CD4-positive, alpha-beta T cell treated with Interleukin-12 subunit alpha and Interleukin-12 subunit beta, for 1 hour (primary cell): ENCODE results near the gene ZSWIM1.
A peak's percentile ranks its signal among the peaks of the same experiment; 100 is the strongest.
"Not testable (repeated sequence)": the region's sequence is repeated elsewhere in the genome, so short reads cannot be mapped to it uniquely, and the experiment has no call there.

ENCODE experiments used
- DNase-seq: peaks from one replicate; pipeline ENCODE4 v3.0.0-alpha.2; 2020

ZSWIM1 gene

GRCh38 chr20:45909817-45910669 lies 29.0 kb downstream of the ZSWIM1 start:
- DNase-seq, result no peak

- peak; percentile 92 for DNase-seq
Observed at GRCh38 chr20:45910670-45911485, 29.9 kb downstream of the ZSWIM1 start.

DNA sequence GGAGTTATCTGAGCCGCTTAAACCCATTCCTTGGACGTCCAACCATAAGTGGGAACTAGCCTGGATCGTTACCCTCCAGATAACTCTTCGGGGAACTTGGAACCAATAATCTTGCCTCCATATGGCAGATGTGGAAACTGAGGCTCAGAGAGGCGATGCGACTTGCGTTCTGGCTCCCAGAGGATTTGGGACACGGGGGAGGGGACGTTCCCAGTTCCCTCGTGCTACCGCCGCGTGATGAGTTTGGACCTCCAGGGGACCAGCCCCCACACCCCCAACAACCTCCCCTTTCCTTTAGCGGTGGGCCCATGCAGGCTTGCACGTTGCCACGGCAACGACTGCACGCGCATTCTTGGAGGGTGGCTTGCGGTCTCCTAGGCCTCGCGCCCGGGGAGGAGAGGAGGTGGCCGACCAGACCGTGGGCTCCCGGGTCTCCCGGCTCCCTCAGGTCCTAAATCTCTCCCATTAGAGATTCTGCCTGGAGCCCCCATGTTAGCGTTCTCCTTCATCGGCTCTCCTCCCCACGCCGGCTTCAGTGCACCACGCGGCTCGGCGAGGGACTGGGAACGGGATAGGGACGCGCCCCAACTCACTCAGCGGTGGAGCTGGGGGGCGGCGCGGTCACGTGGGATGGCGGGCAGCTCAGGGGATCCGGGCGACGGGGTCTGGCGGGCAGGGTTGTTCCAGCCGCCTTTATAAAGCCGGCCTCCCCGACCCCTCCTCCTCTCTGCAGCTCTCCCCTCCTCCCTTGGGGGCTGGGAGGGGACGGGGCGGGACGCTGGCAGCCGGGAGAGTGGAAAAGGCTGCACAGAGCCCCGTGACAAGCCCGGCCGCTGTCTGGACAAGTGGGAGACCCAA lies 30.7 kb downstream of the ZSWIM1 start, which contains the start of gene PLTP:
Gene PLTP (minus strand): TSS at position 670 of the 858 bp plus-strand sequence. CDS start 703 bp downstream, outside the sequence.
- peak; percentile 43 for DNase-seq

GRCh38 chr20:45912344-45912682 lies 31.3 kb downstream of the ZSWIM1 start:
- no peak for DNase-seq

GRCh38 chr20:45913116-45913515 lies 32.1 kb downstream of the ZSWIM1 start:
- no peak for DNase-seq

- DNase-seq, result no peak
Observed at GRCh38 chr20:45917790-45918141, 36.7 kb downstream of the ZSWIM1 start.

DNA sequence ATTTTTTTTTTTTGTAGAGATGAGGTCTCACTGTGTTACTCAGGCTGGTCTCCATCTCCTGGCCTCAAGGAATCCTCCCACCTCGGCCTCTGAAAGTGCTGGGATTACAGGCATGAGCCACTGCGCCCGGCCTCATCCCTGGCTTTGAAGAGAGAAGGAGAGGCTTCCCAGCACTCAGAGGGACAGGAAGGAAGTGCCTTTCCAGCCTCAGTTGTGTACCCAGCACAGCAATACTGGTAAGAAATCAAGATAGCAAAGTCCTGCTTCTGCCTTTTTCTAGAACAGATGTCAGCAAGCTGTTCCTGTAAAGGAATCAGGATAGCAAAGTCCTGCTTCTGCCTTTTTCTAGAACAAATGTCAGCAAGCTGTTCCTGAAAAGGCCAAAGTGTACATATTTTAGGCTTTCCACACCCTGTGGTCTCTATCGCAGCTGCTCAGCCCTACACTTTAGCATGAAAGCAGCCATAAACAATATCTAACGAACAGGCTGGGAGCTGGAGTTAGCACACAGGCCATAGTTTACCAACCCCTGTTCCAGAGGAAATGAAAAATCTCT lies 37.2 kb downstream of the ZSWIM1 start:
- DNase-seq, result no peak

- DNase-seq, result no peak
Observed at GRCh38 chr20:45918779-45919537, 37.9 kb downstream of the ZSWIM1 start.

GRCh38 chr20:45919542-45920399 lies 38.7 kb downstream of the ZSWIM1 start:
- no peak for DNase-seq

DNA sequence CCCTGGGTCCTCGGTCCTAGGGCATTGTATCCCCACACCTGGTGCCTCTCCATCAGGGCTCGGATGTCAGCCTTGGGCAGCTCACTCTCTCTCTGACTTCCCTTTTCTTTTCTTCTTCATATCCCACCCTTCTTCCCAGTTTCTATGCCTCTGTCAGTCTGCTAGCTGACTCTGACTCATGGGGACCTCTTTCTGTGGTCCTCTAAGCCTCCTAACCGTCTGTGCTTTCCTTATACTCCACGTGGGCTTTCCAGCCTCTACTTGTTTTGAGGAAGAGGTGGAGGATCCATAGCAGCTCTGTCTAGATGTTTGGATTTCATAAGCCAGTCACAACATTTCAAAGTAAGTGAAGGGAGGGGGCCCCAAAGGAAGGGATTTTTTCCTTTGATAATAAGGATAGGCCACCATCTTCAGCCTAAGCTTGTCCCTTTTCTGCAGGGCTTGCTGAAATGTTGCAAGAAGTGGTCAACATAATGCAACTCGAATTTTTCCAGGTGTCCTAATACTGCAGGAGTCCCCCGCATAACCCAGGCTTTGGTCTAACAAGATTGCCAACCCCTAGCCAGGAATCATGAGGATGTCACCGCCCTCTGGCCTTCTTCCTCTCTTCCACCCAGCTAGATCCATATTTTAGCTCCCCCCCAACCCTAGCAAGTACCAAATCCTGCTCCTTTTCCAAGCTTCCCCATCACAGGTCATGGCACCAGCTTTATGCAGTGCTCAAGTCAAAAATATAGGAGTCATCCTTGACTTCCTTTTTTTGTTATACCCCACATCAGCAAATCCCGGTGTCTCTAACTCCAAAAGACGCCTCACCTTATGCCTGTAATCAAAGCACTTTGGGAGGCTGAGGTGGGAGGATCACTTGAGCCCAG lies 39.7 kb downstream of the ZSWIM1 start:
- DNase-seq, result no peak

DNA sequence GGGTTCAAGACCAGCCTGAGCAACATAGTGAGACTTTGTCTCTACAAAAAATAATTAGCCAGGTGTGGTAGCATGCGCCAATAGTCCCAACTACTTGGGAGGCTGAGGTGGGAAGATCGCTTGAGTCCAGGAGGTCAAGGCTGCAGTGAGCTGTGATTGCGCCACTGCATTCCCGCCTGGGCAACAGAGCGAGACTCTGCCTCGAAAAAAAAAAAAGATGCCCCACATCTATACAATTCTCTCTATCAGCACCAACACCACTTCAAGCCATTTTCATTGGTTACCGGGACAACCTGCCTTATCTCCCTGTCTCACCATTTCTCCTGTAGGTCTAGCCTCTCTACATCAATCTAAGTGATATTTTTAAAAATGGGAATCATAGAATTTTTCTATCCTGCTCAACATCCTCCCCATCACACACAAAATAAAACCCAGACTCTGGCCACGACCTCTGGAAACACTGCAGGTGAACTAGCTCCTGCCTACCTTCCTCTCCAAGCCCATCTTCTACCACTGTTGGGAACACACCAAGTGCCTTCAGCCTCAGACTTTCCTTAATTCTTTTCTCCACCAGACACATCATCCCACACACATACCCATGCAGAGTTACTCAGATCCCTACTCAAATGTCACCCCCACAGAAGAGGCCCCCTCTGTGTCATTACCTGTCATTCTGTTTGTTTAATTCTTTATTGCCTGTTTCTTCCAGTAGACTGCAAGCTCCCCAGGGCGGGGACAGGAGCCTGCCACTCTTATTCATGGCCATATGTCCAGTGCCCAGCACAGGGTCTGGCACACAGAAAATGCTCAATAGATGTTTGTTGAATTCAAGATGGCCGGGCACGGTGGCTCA lies 40.5 kb downstream of the ZSWIM1 start:
- no peak for DNase-seq

- no peak for DNase-seq
Observed at GRCh38 chr20:45924391-45925261, 43.6 kb downstream of the ZSWIM1 start.

GRCh38 chr20:45925821-45926506 lies 44.9 kb downstream of the ZSWIM1 start:
- no peak for DNase-seq

DNA sequence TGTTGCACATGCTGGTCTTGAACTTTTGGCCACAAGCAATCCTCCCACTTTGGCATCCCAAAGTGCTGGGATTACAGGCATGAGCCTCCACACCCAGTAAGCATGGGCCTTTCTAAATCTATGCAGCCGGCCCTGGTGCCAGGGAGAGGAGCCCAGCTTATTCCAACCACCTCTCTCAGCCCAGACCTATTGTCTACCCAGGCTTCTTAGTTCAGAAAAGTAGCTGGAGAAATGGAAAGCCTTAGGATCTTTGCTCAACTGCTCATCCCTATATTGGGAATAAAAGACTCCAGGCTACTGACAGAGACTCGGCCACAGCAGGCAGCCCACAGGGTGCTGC lies 45.7 kb downstream of the ZSWIM1 start:
- DNase-seq, result no peak

- DNase-seq, result no peak
Observed at GRCh38 chr20:45927071-45927878, 46.2 kb downstream of the ZSWIM1 start.

DNA sequence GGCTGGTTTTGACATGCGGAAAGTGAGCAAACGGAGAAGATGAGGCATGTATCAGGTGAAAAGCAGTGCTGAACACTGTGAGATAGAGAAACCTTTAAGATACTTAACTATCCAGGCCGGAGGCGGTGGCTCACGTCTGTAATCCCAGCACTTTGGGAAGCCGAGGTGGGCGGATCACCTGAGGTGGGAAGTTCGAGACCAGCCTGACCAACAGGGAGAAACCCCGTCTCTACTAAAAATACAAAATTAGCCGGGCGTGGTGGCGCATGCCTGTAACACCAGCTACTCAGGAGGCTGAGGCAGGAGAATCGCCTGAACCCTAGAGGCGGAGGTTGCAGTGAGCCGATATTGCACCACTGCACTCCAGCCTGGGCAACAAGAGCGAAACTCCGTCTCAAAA lies 50.7 kb downstream of the ZSWIM1 start:
- not testable (repeated sequence) for DNase-seq
